Measurements from ENCODE around the gene UBAC2. TPM values are rescaled to one million over a fixed set of nuclear protein-coding genes. Genes with fewer than 3 reads are reported as not detected.
"Not testable (repeated sequence)": the region's sequence is repeated elsewhere in the genome, so short reads cannot be mapped to it uniquely, and the experiment has no call there.

The UBAC2 gene
- total and polyA plus RNA-seq, 2 experiments from 2014 or later, result 78.2 to 83.1 TPM

- H4K20me1 ChIP-seq (ENCODE audit: insufficient read depth, poor library complexity, severe bottlenecking), result no peaks in the 10 kb centered on the region
- no peaks in the 10 kb centered on the region for H3K36me3 ChIP-seq (replicated peaks; ENCODE audit: insufficient read depth, low read depth)
- H3K4me1 ChIP-seq (ENCODE audit: insufficient read depth), result no peaks in the 10 kb centered on the region
- no peak overlapping the region for H3K4me3 ChIP-seq
- TF ChIP-seq EZH2 (IDR thresholded peaks at IDR 0.05; ENCODE audit: borderline replicate concordance) (no peak), EZH2phosphoT487 (IDR thresholded peaks at IDR 0.05; ENCODE audit: low read depth, severe bottlenecking, unreplicated experiment) (no peak)
- H3K27ac ChIP-seq, result no peak overlapping the region
- 88% methylated on average over 13 of the region's 13 CpGs for WGBS (ENCODE audit: low lambda C conversion rate, missing lambda C conversion rate)
- no peak overlapping the region for H3K4me2 ChIP-seq
- H3K9me3 ChIP-seq (ENCODE audit: low read depth), result no peaks in the 10 kb centered on the region
- H3K79me2 ChIP-seq, result no peaks in the 10 kb centered on the region
- H3K9me2 ChIP-seq (replicated peaks; ENCODE audit: insufficient read depth), result no peaks in the 10 kb centered on the region
- H3K27me3 ChIP-seq, result no peaks in the 10 kb centered on the region
- no peak overlapping the region for H2AFZ ChIP-seq
- no peak for DNase-seq (ENCODE audit: low spot score)
Observed at GRCh38 chr13:99390601-99391000, 189.9 kb downstream of the UBAC2 start.

DNA sequence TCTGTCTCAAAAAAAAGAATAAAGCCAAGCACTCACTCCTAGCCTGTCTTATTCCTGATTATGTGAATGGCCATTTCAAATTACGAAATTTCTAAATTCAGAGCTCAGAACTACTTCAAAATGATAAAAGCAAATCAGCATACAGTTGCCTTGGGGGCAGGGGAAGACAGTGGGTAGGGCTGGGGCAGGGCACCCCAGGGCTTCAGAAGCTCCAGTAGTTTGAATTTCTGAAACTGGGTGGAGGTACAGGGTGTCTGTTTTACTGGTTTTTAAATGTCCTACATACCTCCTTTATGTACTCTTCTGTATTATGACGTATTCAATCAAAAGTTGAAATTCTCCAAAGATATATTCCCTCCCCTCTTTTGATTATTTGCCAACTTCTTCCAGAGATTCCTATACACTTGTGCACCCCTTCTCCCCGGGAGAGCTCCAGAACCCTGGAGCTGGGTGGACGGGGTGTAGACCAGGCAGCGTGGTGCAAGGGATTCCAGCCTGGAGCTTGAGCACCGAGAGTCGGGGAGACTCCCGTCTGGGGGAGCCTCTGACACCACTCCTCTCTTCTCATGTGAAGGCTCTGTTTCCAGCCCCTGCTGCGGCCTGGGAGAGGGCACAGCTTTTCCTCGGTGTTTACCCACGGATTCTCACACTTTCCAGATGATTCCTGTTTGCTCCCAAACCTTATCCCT is 191.3 kb downstream of the UBAC2 start:
- WGBS (ENCODE audit: low lambda C conversion rate, missing lambda C conversion rate), result 94% methylated on average over 11 of the region's 11 CpGs
- H3K9me3 ChIP-seq (ENCODE audit: low read depth), result no peaks in the 10 kb centered on the region
- DNase-seq (ENCODE audit: low spot score), result no peak
- H4K20me1 ChIP-seq (ENCODE audit: insufficient read depth, poor library complexity, severe bottlenecking), result no peaks in the 10 kb centered on the region
- H3K4me2 ChIP-seq, result no peak overlapping the region
- H3K9me2 ChIP-seq (replicated peaks; ENCODE audit: insufficient read depth), result no peaks in the 10 kb centered on the region
- no peak overlapping the region for H3K27ac ChIP-seq
- TF ChIP-seq EZH2 (IDR thresholded peaks at IDR 0.05; ENCODE audit: borderline replicate concordance) (no peak), EZH2phosphoT487 (IDR thresholded peaks at IDR 0.05; ENCODE audit: low read depth, severe bottlenecking, unreplicated experiment) (no peak)
- TF ChIP-seq, protein P1, sequence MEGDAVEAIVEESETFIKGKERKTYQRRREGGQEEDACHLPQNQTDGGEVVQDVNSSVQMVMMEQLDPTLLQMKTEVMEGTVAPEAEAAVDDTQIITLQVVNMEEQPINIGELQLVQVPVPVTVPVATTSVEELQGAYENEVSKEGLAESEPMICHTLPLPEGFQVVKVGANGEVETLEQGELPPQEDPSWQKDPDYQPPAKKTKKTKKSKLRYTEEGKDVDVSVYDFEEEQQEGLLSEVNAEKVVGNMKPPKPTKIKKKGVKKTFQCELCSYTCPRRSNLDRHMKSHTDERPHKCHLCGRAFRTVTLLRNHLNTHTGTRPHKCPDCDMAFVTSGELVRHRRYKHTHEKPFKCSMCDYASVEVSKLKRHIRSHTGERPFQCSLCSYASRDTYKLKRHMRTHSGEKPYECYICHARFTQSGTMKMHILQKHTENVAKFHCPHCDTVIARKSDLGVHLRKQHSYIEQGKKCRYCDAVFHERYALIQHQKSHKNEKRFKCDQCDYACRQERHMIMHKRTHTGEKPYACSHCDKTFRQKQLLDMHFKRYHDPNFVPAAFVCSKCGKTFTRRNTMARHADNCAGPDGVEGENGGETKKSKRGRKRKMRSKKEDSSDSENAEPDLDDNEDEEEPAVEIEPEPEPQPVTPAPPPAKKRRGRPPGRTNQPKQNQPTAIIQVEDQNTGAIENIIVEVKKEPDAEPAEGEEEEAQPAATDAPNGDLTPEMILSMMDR (IDR thresholded peaks at IDR 0.05; ENCODE audit: poor library complexity), result no peak
- H3K27me3 ChIP-seq, result no peaks in the 10 kb centered on the region
- no peaks in the 10 kb centered on the region for H3K4me1 ChIP-seq (ENCODE audit: insufficient read depth)
- H3K36me3 ChIP-seq (replicated peaks; ENCODE audit: insufficient read depth, low read depth), result no peaks in the 10 kb centered on the region
- H2AFZ ChIP-seq, result no peak overlapping the region
- H3K79me2 ChIP-seq, result no peaks in the 10 kb centered on the region
- H3K4me3 ChIP-seq, result no peak overlapping the region

- no peak overlapping the region for H3K4me2 ChIP-seq
- H3K36me3 ChIP-seq (replicated peaks; ENCODE audit: insufficient read depth, low read depth), result no peaks in the 10 kb centered on the region
- 91% methylated on average over 13 of the region's 13 CpGs for WGBS (ENCODE audit: low lambda C conversion rate, missing lambda C conversion rate)
- no peaks in the 10 kb centered on the region for H4K20me1 ChIP-seq (ENCODE audit: insufficient read depth, poor library complexity, severe bottlenecking)
- no peak for TF ChIP-seq EZH2 (IDR thresholded peaks at IDR 0.05; ENCODE audit: borderline replicate concordance)
- TF ChIP-seq, protein P1 (IDR thresholded peaks at IDR 0.05; ENCODE audit: poor library complexity), result no peak
- no peak for TF ChIP-seq EZH2phosphoT487 (IDR thresholded peaks at IDR 0.05; ENCODE audit: low read depth, severe bottlenecking, unreplicated experiment)
- no peaks in the 10 kb centered on the region for H3K9me3 ChIP-seq (ENCODE audit: low read depth)
- H3K79me2 ChIP-seq, result no peaks in the 10 kb centered on the region
- no peaks in the 10 kb centered on the region for H3K27me3 ChIP-seq
- no peak overlapping the region for H3K4me3 ChIP-seq
- H3K9me2 ChIP-seq (replicated peaks; ENCODE audit: insufficient read depth), result no peaks in the 10 kb centered on the region
- no peak for DNase-seq (ENCODE audit: low spot score)
- H3K27ac ChIP-seq, result no peak overlapping the region
- H3K4me1 ChIP-seq (ENCODE audit: insufficient read depth), result no peaks in the 10 kb centered on the region
- H2AFZ ChIP-seq, result no peak overlapping the region
Observed at GRCh38 chr13:99392470-99393135, 191.9 kb downstream of the UBAC2 start.

- 95% methylated on average over 7 of the region's 7 CpGs for WGBS (ENCODE audit: low lambda C conversion rate, missing lambda C conversion rate)
Observed at GRCh38 chr13:99393391-99393790, 192.7 kb downstream of the UBAC2 start.

More at GRCh38 chr13:99393391-99393790, 192.7 kb downstream of the UBAC2 start:
- H4K20me1 ChIP-seq (ENCODE audit: insufficient read depth, poor library complexity, severe bottlenecking); H3K4me1 ChIP-seq (ENCODE audit: insufficient read depth); H3K27ac ChIP-seq; H3K79me2 ChIP-seq; H2AFZ ChIP-seq; H3K9me2 ChIP-seq (replicated peaks; ENCODE audit: insufficient read depth); H3K9me3 ChIP-seq (ENCODE audit: low read depth); H3K27me3 ChIP-seq; H3K4me3 ChIP-seq; H3K4me2 ChIP-seq; H3K36me3 ChIP-seq (replicated peaks; ENCODE audit: insufficient read depth, low read depth); DNase-seq (ENCODE audit: low spot score): not testable (repeated sequence)

Data from hepatocyte (in vitro differentiated cells).